H7 (cell line): ENCODE measurements around the gene MARK1. TPM values are rescaled to one million over a fixed set of nuclear protein-coding genes. Genes with fewer than 3 reads are reported as not detected.

Experiments
- DNase-seq: peaks from one replicate; pipeline ENCODE4 v3.0.0; 2012
- H3K27me3 ChIP-seq: 2 replicates; pipeline ENCODE4 v1.6.0; 2011; ENCODE audit warnings: mild to moderate bottlenecking, low read length; ENCODE audit not compliant: control insufficient read depth, insufficient read depth
- H3K36me3 ChIP-seq: replicated peaks from 2 replicates; pipeline ENCODE4 v1.5.1; 2011; ENCODE audit warnings: low read length; ENCODE audit not compliant: control insufficient read depth, insufficient read depth
- H3K4me3 ChIP-seq: 2 replicates; pipeline ENCODE4 v1.5.1; 2011; ENCODE audit warnings: low read depth, mild to moderate bottlenecking, control low read depth, low read length, moderate library complexity; ENCODE audit not compliant: insufficient read depth
- total RNA-seq: library from RNA; depleted of rRNA; stranded (reverse); fragments of >200 nt; shearing (Covaris generic); gene quantifications from 2 replicates; pipeline ENCODE4 v1.2.3, GENCODE V29; 2014; rRNA removed

The MARK1 gene
- 13.9 and 16.3 TPM in 2 replicates for total RNA-seq

DNA sequence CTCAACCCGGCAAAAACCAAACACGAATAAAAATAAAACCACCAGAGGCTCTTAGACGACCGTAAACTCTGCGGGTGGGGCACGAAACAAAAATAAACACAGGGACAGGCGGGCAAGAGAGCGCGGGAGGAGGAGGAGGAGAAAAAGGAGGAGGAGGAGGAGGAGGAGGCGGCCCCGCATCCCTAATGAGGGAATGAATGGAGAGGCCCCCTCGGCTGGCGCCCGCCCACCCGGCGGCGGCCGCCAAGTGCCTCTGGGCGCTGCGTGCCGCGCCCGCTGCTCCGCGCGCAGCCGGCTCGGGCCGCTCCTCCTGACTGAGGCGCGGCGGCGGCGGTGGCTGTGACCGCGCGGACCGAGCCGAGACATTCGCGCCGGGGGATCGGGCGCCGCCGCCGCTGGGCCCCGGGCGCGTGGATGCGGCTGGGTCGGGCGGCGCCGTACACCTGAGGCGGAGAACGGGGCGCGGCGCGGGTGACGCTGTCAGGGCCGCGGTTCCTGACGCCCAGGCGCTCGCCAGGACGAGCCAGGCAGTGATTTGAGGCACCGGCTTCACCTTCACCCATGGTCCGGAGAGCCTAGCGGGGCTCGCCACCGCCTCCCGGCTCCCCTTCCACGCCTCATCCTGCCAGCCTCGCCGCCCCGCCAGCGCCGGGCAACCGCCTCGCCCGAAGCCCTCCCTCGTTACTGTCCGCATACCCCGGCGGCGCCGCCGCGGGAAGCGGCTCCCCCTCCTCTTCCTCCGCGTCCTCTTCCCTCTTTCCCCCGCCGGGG is at the start of gene MARK1:
Gene MARK1, plus strand, starts transcription at position 229 of the 771 bp plus-strand sequence. CDS start 687 bp downstream, outside the sequence.
- Histone ChIP-seq H3K4me3 (peak within 1 kb of the TSS; percentile 97), H3K27me3 (peaks cover 7% of the 10 kb centered on the region), H3K36me3 (no peaks in the 10 kb centered on the region)
- DNase-seq, result peak; percentile 88

DNA sequence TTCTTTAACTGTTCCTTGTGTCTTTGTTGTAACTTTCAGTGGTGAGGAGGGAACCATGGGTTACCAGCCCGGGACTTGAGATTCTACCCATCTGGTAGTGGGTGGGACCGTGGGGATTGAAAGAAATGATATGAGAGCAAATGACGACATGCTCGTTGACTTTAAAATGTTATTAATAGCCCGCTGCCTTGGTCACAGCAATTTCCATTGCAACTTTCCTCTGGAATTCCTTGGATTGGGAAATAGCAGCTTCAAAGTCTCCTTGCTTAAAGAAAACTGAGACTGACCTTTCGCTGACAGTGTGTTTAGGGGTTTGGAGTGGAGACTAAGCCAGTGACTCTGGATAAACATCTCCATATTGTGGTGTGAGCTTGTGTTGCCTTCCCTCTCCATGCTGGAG is 44.2 kb upstream of the MARK1 start:
- Histone ChIP-seq H3K27me3 (no peaks in the 10 kb centered on the region), H3K36me3 (no peaks in the 10 kb centered on the region), H3K4me3 (no peak overlapping the region)
- DNase-seq, result no peak

DNA sequence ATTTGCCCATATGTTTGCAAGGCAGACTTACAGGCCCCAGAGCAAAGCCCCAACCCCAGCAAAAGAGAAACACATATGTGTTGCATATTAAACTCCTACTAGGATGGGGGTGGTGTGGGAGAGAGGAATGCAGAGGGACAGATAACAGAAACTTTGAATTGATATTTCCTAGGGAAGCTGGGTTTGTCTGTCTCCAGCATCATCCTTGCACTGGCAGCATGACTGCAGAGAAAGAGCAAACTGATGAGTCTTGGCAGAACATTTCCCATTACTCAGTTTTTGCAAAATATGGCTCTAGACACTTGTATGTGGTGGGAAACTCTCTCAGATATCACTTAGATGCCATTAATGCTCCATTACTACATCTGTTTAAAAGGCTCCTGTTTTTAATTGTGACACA is 43.8 kb upstream of the MARK1 start:
- no peaks in the 10 kb centered on the region for H3K27me3 ChIP-seq
- H3K4me3 ChIP-seq, result no peak overlapping the region
- no peaks in the 10 kb centered on the region for H3K36me3 ChIP-seq
- no peak for DNase-seq

DNA sequence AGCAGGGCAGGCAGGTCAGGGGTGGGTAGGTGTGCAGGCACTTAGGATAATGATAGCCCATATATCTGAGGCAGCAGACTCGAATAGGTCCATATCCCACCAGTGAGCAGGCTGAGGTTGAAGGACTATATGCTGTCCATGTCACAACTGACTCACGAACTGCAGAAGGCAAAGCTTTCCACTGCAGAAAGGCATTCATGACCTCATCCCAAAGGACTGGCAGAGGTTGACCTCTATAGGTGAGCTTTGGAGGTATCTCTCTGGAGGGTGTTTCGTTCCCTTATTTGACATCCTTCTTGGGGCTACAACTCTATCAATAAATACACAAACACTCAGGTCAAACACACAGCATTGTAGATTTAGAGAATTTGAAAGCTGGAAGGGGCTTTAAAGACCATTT is 42.8 kb upstream of the MARK1 start:
- DNase-seq, result no peak
- Histone ChIP-seq H3K4me3 (no peak overlapping the region), H3K27me3 (no peaks in the 10 kb centered on the region), H3K36me3 (no peaks in the 10 kb centered on the region)

DNA sequence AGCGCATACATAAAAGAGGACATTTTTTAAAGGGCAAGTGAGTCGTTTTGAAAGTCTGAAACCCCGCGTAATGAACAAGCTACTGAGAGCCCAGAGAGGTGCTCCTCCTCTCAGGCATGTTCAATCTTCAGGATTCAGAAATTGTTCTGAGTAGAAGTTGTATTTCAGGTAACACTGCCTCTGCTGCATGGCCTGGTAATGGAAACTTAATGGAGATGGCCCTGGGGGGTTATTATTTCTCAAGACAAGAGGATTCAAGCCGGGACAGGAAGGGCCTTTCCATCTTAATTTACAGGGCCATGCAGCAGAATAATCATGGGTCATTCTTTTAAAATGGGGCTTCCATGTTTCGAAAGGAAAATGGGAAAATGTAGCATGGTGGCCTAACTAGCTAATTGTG is 42.1 kb upstream of the MARK1 start:
- Histone ChIP-seq H3K36me3 (no peaks in the 10 kb centered on the region), H3K27me3 (no peaks in the 10 kb centered on the region), H3K4me3 (no peak overlapping the region)
- DNase-seq, result no peak

DNA sequence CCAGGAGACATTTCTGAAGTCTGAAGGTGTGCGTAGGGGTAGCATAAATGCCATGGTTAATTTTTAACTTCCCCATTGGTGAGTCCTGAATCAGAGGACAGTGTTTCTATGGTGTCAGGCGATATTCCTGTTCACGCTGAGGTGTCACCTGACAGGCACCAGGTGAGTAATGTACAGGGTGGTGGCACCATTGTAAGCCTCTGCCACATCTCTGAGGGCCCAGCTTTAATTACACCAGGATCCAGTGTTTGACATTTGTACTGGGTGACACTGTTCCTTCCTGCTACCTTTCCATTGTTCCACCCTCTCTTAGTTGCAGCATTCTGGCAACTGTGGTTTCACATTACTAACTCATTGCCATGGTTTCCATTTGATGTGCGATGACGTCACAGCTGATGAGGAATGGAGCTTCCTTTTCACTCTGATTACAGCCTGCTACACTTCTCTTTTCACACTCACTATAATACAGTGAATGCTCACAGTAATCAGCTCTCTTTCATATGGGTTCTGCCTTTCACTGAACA is 40.6 kb upstream of the MARK1 start:
- H3K4me3 ChIP-seq, result no peak overlapping the region
- no peaks in the 10 kb centered on the region for H3K27me3 ChIP-seq
- DNase-seq, result no peak
- H3K36me3 ChIP-seq, result no peaks in the 10 kb centered on the region

DNA sequence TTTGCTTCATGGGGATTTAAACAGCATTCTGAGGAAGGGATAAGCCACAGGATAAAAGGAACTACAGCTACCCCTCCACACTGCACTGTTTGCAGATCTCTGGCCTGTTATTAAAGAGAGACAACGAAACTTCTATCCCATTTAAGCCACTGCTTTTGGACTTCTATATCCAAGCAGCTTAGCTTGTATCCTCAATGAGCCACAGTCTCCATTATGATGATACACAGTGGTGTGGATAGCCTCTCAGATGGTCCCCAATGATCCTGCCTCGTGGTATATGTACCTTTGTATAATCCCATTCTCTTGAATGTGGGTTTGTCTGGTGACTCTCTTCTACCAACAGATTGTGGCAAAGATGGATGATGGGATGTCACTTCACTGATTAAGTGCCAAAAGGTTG is 36.0 kb upstream of the MARK1 start:
- Histone ChIP-seq H3K27me3 (no peaks in the 10 kb centered on the region), H3K36me3 (no peaks in the 10 kb centered on the region), H3K4me3 (no peak overlapping the region)
- no peak for DNase-seq

DNA sequence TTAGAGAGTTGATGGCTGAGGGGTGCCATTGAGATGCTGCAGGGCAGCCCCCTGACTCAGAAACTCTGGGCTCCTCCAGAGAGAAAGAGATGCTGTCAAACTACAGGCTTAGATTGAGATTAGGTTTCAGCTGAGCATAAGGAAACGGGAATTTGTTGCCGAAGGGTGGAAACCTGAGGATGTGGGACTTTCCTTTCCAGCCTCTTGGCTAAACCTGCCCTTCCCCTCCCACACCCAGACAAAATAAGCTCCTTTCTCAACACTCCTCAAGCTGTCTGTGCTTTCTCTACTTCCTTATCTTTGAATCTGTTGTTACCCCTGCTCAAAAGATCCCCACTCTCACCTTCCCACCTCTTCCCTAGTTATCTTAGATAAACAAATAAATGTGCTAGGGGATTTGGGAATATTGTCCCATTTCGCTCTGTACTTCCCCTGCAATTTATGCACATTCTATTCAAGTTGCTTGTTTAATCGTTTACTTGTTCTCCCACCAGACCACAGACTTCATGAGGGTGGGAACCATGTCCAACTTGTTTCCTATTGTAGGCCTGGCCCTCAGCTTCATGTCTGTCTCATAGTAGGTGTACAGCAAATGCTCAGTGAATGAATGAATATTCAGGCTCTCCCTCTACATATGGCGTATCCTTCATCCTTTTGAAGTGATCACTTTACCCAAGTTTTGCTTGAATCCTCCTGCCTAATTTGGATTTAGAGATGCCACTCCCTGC is 30.6 kb upstream of the MARK1 start:
- Histone ChIP-seq H3K4me3 (no peak overlapping the region), H3K27me3 (no peaks in the 10 kb centered on the region), H3K36me3 (no peaks in the 10 kb centered on the region)
- DNase-seq, result no peak

DNA sequence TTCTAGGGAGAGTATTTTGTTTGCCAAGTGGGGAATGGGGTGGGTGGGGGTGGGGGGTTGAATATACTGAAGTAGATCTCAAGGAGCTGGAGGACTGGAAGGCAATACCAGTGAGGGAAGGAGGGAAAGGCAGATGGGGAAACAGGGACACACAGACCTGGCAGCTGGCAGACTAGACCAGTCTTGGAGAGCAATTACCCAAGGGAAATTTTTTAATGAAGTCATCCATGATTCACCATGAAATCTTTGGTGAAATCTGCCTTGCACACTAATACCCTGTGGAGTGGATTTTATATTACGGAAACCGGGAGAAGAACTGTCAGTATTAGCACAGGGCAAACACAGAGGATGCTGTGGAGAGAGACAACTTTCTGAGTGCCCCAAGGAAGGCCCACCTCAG is 29.7 kb upstream of the MARK1 start:
- Histone ChIP-seq H3K4me3 (no peak overlapping the region), H3K36me3 (no peaks in the 10 kb centered on the region), H3K27me3 (no peaks in the 10 kb centered on the region)
- DNase-seq, result no peak

DNA sequence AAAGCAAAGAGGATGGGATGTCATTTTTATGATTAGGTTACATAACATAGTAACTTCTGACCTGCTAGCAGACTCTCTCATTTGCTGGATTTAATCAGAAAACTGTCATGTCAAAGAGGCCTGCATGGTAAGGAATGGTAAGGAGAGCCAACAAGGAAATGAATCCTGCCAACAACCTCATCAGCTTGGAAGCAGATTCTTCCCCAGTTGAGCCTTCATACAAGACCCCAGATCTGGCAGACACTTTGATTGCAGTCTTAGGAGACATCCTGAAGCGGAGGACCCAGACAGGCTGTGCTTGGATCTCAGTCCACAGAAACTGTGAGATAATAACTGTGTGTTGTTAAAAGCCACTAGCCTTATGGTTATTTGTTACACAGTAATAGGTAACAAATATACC is 27.6 kb upstream of the MARK1 start:
- H3K36me3 ChIP-seq, result no peaks in the 10 kb centered on the region
- no peak for DNase-seq
- no peak overlapping the region for H3K4me3 ChIP-seq
- no peaks in the 10 kb centered on the region for H3K27me3 ChIP-seq

DNA sequence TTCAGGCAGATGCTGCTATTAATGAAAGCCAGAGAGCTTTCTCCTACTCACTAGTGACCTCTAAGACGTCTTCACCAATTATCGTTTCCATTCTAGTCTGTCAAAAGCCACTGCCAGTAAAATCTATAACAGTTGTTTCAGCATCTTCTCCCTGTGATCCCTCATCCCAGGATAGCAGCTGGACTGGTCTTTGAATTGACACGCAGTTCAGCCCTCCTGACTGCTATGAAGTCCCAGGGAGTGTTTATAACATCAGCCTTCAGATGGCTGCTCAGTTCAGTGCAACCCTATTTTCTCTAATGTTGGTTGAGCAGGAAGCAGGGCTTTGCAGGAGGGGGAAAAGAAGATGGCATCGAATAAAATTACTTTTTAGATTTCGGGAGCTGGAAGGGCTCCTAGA is 23.6 kb upstream of the MARK1 start:
- Histone ChIP-seq H3K27me3 (no peaks in the 10 kb centered on the region), H3K36me3 (no peaks in the 10 kb centered on the region), H3K4me3 (no peak overlapping the region)
- DNase-seq, result no peak

DNA sequence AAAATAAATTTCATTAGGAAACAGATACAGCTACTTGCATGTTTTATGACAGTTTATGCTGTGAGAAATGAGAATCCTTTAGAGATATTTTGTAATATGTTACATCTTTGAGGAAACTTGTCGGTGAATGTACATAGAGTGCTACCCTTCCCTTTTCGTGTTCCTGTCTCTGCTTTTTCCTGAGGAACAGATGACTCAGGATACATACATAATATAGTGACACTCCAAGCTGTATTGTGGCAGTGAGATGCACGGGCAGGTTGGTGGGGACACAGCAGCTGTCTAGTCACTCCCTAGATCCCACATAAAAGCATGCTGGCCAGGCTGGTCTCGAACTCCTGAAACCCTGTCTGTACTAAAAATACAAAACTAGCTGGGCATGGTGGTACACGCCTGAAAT is 20.9 kb upstream of the MARK1 start:
- no peak for DNase-seq
- Histone ChIP-seq H3K36me3 (no peaks in the 10 kb centered on the region), H3K4me3 (no peak overlapping the region), H3K27me3 (no peaks in the 10 kb centered on the region)

DNA sequence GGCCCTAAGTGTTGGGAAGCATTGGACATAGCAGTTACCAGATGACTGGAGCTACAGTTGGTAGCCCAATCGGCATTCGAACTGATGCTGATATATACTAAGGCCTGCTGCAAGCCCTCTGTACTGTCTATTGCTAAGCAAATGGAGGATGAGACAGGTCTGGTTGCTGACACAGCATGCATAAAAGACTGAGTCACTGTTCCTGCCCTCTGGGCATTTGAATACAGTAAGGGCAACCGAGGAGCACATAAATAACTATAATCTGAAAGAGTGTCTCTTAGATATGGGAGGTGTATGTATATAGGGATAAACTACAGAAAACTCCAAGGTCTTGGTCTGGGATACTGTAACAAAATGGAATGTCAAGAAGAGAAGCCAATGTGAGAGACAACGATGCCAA is 16.8 kb upstream of the MARK1 start:
- H3K36me3 ChIP-seq, result no peaks in the 10 kb centered on the region
- DNase-seq, result no peak
- no peaks in the 10 kb centered on the region for H3K27me3 ChIP-seq
- H3K4me3 ChIP-seq, result no peak overlapping the region

DNA sequence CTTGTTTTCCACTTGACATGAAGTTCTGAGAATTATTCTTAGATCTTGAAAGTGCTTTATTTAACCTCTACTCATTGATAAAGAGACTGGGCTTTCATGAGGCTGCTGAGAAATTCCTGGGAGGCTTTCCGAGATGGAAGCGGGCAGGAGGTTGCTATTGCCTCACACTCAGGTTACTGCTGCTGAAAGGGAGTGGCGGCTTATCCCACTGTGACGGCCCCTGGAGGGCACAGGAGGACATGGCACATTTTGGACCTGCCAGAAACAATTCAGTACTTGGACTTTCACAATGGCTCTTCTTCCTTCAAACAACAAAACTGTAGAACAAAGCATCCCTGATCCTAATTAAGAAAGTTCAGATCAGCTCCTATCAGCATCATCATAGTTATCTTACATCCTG is 16.2 kb upstream of the MARK1 start:
- no peaks in the 10 kb centered on the region for H3K36me3 ChIP-seq
- DNase-seq, result peak; percentile 35
- H3K27me3 ChIP-seq, result no peaks in the 10 kb centered on the region
- no peak overlapping the region for H3K4me3 ChIP-seq

DNA sequence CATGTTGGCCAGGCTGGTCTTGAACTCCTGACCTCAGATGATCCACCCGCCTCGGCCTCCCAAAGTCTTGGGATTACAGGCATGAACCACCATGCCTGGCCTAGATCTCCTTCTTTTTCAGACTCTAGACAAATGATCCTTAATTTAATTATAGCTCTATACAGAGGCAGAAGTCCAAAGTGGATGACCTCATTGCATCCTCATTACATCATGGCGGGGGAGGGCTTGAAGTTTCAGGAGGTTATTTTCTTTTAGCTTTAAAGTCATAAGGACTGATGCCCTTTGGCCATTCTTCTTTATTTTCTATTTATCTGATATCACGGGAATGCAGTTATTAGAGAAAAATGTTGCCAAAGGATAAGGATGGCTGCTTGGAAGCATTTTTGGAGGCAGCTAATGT is 14.1 kb upstream of the MARK1 start:
- Histone ChIP-seq H3K27me3 (no peaks in the 10 kb centered on the region), H3K36me3 (no peaks in the 10 kb centered on the region), H3K4me3 (no peak overlapping the region)
- no peak for DNase-seq
